Measurements from ENCODE around the gene MTHFD1L. TPM values are rescaled to one million over a fixed set of nuclear protein-coding genes. Genes with fewer than 3 reads are reported as not detected.

Gene MTHFD1L
- total and polyA plus RNA-seq, 2 of the 4 experiments (the other 2 are of a cell fraction): 43.5 to 53.2 TPM

GRCh38 chr6:151009576-151009975, 144.1 kb downstream of the MTHFD1L start:
- no peak for ATAC-seq (ENCODE audit: low read depth)
- Histone ChIP-seq H2AK5ac (ENCODE audit: low read depth, low read length) (no peak overlapping the region), H3K56ac (ENCODE audit: extremely low read depth, insufficient read depth, low read length) (no peak overlapping the region), H3K27me3 (ENCODE audit: control insufficient read depth, insufficient read depth, low read length) (no peaks in the 10 kb centered on the region), H2BK15ac (ENCODE audit: low read depth, low read length) (no peak overlapping the region), H3K4me3 (ENCODE audit: insufficient read depth, low read depth, low read length) (no peak overlapping the region), H3K9me1 (ENCODE audit: insufficient read depth, low read length) (peaks cover 24% of the 10 kb centered on the region), H3K4me1 (ENCODE audit: control insufficient read depth, insufficient read depth, low read length) (peaks cover 22% of the 10 kb centered on the region), H4K91ac (ENCODE audit: insufficient read depth, low read depth, low read length) (no peak overlapping the region), H3K4ac (ENCODE audit: low read depth, low read length) (no peak overlapping the region), H3K79me1 (ENCODE audit: low read depth in 1 of 2, low read length in 2 of 2) (peaks cover 29 to 52% of the 10 kb centered on the region in 2 experiments), H2AFZ (replicated peaks; ENCODE audit: low read length, poor library complexity) (no peak overlapping the region), H3K9ac (ENCODE audit: low read depth, low read length) (no peak overlapping the region), H4K5ac (ENCODE audit: low read depth, low read length) (no peak overlapping the region), H2AK9ac (replicated peaks; ENCODE audit: low read depth, low read length, poor library complexity) (no peak overlapping the region), H3K18ac (ENCODE audit: low read depth, low read length) (no peak overlapping the region), H3K4me2 (ENCODE audit: low read depth, low read length) (no peak overlapping the region), H3K27ac (ENCODE audit: insufficient read depth, low read length) (no peak overlapping the region), H2BK120ac (ENCODE audit: low read depth, low read length) (no peak overlapping the region), H3K23ac (ENCODE audit: low read depth, low read length) (no peak overlapping the region), H3K36me3 (ENCODE audit: control insufficient read depth, insufficient read depth, low read length) (peaks cover 31% of the 10 kb centered on the region), H2BK5ac (ENCODE audit: low read depth, low read length, poor library complexity, severe bottlenecking) (no peak overlapping the region), H4K8ac (ENCODE audit: low read depth in 2 of 2, low read length in 2 of 2) (no peak overlapping the region), H4K20me1 (ENCODE audit: insufficient read depth, low read length) (0 out of 2 replicates have a peak, but pooled peaks cover 2% of the 10 kb centered on the region), H2BK20ac (ENCODE audit: low read depth, low read length) (no peak overlapping the region), H3K14ac (replicated peaks; ENCODE audit: low read depth, low read length) (no peak overlapping the region), H3K9me3 (ENCODE audit: control insufficient read depth, insufficient read depth, low read length) (no peaks in the 10 kb centered on the region)
- 75% methylated on average over 2 of the region's 12 CpGs; no CpG with 5 or more reads in 1 of the 2 experiments for WGBS, 2 experiments (ENCODE audit: extremely low coverage in 2 of 2, insufficient read length in 1 of 2)
- dilution Hi-C loops (cut with HindIII; ENCODE audit: low sequenced_read_pairs, unreplicated experiment) (no loop called here), in situ Hi-C loops (cut with MboI; ENCODE audit: low sequenced_read_pairs) (no loop called here), intact Hi-C loops (cut with micrococcal nuclease) (no loop called here)
- TF ChIP-seq NFE2L2 (IDR thresholded peaks at IDR 0.05; ENCODE audit: low read depth, low read length): no peak
- TF ChIP-seq MAZ (IDR thresholded peaks at IDR 0.05; ENCODE audit: borderline replicate concordance, low read depth, low read length): no peak
- TF ChIP-seq MAFK (IDR thresholded peaks at IDR 0.05; ENCODE audit: low read depth, low read length): no peak
- TF ChIP-seq FOS (IDR thresholded peaks at IDR 0.05; ENCODE audit: low read depth, low read length): no peak
- no peak for TF ChIP-seq SMC3 (IDR thresholded peaks at IDR 0.05; ENCODE audit: low read depth, low read length)
- TF ChIP-seq RCOR1 (IDR thresholded peaks at IDR 0.05; ENCODE audit: insufficient replicate concordance, low read length): no peak
- TF ChIP-seq MXI1 (IDR thresholded peaks at IDR 0.05; ENCODE audit: borderline replicate concordance, low read depth, low read length): no peak
- TF ChIP-seq CHD1 (IDR thresholded peaks at IDR 0.05; ENCODE audit: low read depth, low read length): no peak
- no peak for TF ChIP-seq BHLHE40 (IDR thresholded peaks at IDR 0.05; ENCODE audit: low read depth, low read length)
- TF ChIP-seq CEBPB (IDR thresholded peaks at IDR 0.05; ENCODE audit: low read depth, low read length): no peak
- TF ChIP-seq RAD21 (IDR thresholded peaks at IDR 0.05; ENCODE audit: low read length): no peak
- TF ChIP-seq RFX5 (IDR thresholded peaks at IDR 0.05; ENCODE audit: low read depth, low read length): no peak
- TF ChIP-seq ELK1 (IDR thresholded peaks at IDR 0.05; ENCODE audit: borderline replicate concordance, low read depth, low read length): no peak
- TF ChIP-seq USF2 (IDR thresholded peaks at IDR 0.05; ENCODE audit: low read depth, low read length): no peak
- TF ChIP-seq CTCF (conservative IDR thresholded peaks at IDR 0.05; ENCODE audit: low read depth, low read length): no peak
- no peak for TF ChIP-seq POLR2A (IDR thresholded peaks at IDR 0.05; ENCODE audit: low read depth, low read length)
- no TSS peak for BruUV-seq (replicated peaks)
- DNase-seq: no peak
- ChIA-PET CTCF (no interaction called here), POLR2A (ENCODE audit: unreplicated experiment) (no interaction called here)
